Erythroblast (primary cell): ENCODE results near the gene SDF2.

Experiments used
- GATA1 ChIP-seq: IDR thresholded peaks from 2 replicates; pipeline ENCODE4 v1.6.1; 2011; ENCODE audit warnings: low read depth, mild to moderate bottlenecking, control low read depth, low read length, moderate library complexity
- POLR2A ChIP-seq: IDR thresholded peaks from 2 replicates; pipeline ENCODE4 v1.6.1; 2011; ENCODE audit warnings: mild to moderate bottlenecking, low read length

- TF ChIP-seq POLR2A: no peak
- TF ChIP-seq GATA1: no peak
Observed at GRCh38 chr17:28615260-28615940, 46.3 kb downstream of the SDF2 start.
